CD4-positive, alpha-beta T cell (primary cell): ENCODE results near the gene OTUD5. TPM values are rescaled to one million over a fixed set of nuclear protein-coding genes. Genes with fewer than 3 reads are reported as not detected.
"Not testable (repeated sequence)": the region's sequence is repeated elsewhere in the genome, so short reads cannot be mapped to it uniquely, and the experiment has no call there.

Experiments
- ATAC-seq: fragments of 200-7000 bp; cut with Tn5 transposase; one replicate; pipeline ENCODE4 v1.10.0; 2022; ENCODE audit warnings: mild to moderate bottlenecking; ENCODE audit not compliant: poor library complexity
- CTCF ChIA-PET: fragments of 350-600 bp; sonication (Branson Sonifier 250); formaldehyde crosslinking; loops from one replicate; lab custom pipeline; 2021; ENCODE audit warnings: antibody characterized with exemption, inconsistent platforms; lab: Charles Lee
- POLR2A ChIA-PET: fragments of 350-600 bp; sonication (Branson Sonifier 250); formaldehyde crosslinking; loops from one replicate; lab custom pipeline; 2021; ENCODE audit warnings: antibody characterized with exemption, inconsistent platforms; lab: Charles Lee
- DNase-seq, 14 experiments: peaks; one replicate each; pipeline ENCODE4 v3.0.0-alpha.2; 2013 to 2020; ENCODE audit warnings: mixed read lengths in 2 of 14
- H3K27ac ChIP-seq, 2 donors: one replicate each; pipeline versions ENCODE4 v1.5.1 to v1.7.0; 2013; ENCODE audit warnings: low read length in 2 of 2, low read depth in 1 of 2, mild to moderate bottlenecking in 1 of 2
- H3K27me3 ChIP-seq, 2 experiments: 1 replicate in 1 of 2; 2 replicates in 1 of 2; pipeline versions ENCODE4 v1.6.1 to v1.7.0; 2013; ENCODE audit warnings: low read length in 2 of 2, control low read depth in 1 of 2, mild to moderate bottlenecking in 1 of 2, moderate library complexity in 1 of 2; ENCODE audit not compliant: insufficient read depth in 2 of 2, control insufficient read depth in 1 of 2
- H3K36me3 ChIP-seq: one replicate; pipeline ENCODE4 v1.6.1; 2013; ENCODE audit warnings: low read length, control low read depth; ENCODE audit not compliant: insufficient read depth
- H3K4me1 ChIP-seq: one replicate; pipeline ENCODE4 v1.6.1; 2013; ENCODE audit warnings: low read length, control low read depth; ENCODE audit not compliant: insufficient read depth
- H3K4me3 ChIP-seq: one replicate; pipeline ENCODE4 v1.5.1; 2013; ENCODE audit warnings: mild to moderate bottlenecking, low read length, moderate library complexity
- H3K9me3 ChIP-seq, 2 experiments: 1 replicate in 1 of 2; 2 replicates in 1 of 2; pipeline versions ENCODE4 v1.6.1 to v1.7.0; 2013; ENCODE audit warnings: low read length in 2 of 2, mild to moderate bottlenecking in 2 of 2, control low read depth in 1 of 2, moderate library complexity in 1 of 2; ENCODE audit not compliant: control insufficient read depth in 1 of 2, insufficient read depth in 1 of 2
- H3K27ac Mint-ChIP-seq: one replicate; pipeline ENCODE4 v1.8.0; 2020; ENCODE audit warnings: mixed read lengths
- H3K27me3 Mint-ChIP-seq: one replicate; pipeline ENCODE4 v1.8.0; 2021; ENCODE audit warnings: mixed read lengths
- H3K36me3 Mint-ChIP-seq: one replicate; pipeline ENCODE4 v1.8.0; 2021; ENCODE audit warnings: low read depth, mixed read lengths
- H3K4me1 Mint-ChIP-seq: one replicate; pipeline ENCODE4 v1.8.0; 2021; ENCODE audit warnings: low read depth, mixed read lengths
- H3K4me3 Mint-ChIP-seq: one replicate; pipeline ENCODE4 v1.8.0; 2020; ENCODE audit warnings: mild to moderate bottlenecking, mixed read lengths
- H3K9me3 Mint-ChIP-seq: one replicate; pipeline ENCODE4 v1.8.0; 2020; ENCODE audit warnings: mixed read lengths
- intact Hi-C, 2 experiments: fragments of 100-400 bp; cut with DNase I in 1 of 2; cut with micrococcal nuclease in 1 of 2; formaldehyde crosslinking; loops; one replicate each; pipeline versions ENCODE4 v1.15.1 to v1.9.0; 2023 to 2025; cut with DNase I, micrococcal nuclease
- total RNA-seq, 174 experiments: library from RNA in 2 of 174; stranded (reverse) in 2 of 174; gene quantifications; one replicate each; pipeline ENCODE4 v1.2.3 and lab custom pipeline; 2021 to 2026
- TF ChIP-seq, protein P1 (sequence below): fragments of 200-600 bp; IDR thresholded peaks from one replicate; pipeline ENCODE4 v1.8.0; 2022; ENCODE audit warnings: antibody characterized with exemption, mild to moderate bottlenecking

The OTUD5 gene
- total RNA-seq, 2 experiments from 2014 or later: 81.3 to 92.1 TPM

DNA sequence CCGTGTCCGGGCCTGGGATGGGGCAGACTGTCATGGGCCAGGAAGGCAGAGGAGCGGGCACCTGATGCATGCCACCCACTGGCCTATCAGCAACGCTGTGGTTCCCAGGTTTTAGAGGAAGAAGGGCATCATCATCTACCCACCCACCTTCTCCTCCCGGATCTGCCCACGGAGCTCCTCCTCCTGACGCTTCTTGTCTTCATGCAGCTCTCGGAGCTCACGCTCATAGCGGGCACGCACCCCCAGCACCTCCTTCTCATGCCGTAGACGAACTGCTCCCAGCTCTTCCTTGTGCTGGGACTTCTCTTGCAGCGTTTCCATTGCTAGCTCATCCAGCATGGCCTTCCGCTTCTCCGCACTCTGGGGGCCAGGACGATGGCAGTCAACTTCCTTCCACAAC is 25.7 kb upstream of the OTUD5 start:
- DNase-seq (no peak), ATAC-seq (no peak)
- Histone ChIP-seq H3K4me1 (no peaks in the 10 kb centered on the region), H3K4me3 (no peak overlapping the region), H3K9me3 (no peaks in the 10 kb centered on the region), H3K27me3 (no peaks in the 10 kb centered on the region), H3K27ac (no peak overlapping the region), H3K36me3 (peaks cover 53% of the 10 kb centered on the region)
- no peak overlapping the region for H3K4me3 Mint-ChIP-seq
- TF ChIP-seq, protein P1, sequence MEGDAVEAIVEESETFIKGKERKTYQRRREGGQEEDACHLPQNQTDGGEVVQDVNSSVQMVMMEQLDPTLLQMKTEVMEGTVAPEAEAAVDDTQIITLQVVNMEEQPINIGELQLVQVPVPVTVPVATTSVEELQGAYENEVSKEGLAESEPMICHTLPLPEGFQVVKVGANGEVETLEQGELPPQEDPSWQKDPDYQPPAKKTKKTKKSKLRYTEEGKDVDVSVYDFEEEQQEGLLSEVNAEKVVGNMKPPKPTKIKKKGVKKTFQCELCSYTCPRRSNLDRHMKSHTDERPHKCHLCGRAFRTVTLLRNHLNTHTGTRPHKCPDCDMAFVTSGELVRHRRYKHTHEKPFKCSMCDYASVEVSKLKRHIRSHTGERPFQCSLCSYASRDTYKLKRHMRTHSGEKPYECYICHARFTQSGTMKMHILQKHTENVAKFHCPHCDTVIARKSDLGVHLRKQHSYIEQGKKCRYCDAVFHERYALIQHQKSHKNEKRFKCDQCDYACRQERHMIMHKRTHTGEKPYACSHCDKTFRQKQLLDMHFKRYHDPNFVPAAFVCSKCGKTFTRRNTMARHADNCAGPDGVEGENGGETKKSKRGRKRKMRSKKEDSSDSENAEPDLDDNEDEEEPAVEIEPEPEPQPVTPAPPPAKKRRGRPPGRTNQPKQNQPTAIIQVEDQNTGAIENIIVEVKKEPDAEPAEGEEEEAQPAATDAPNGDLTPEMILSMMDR: no peak
- intact Hi-C loops: no loop called here
- H3K4me1 Mint-ChIP-seq: no peaks in the 10 kb centered on the region
- no peaks in the 10 kb centered on the region for H3K9me3 Mint-ChIP-seq
- H3K27ac Mint-ChIP-seq: no peak overlapping the region
- ChIA-PET CTCF (no interaction called here), POLR2A (no interaction called here)
- H3K27me3 Mint-ChIP-seq: no peaks in the 10 kb centered on the region
- H3K36me3 Mint-ChIP-seq: peaks cover 62% of the 10 kb centered on the region

DNA sequence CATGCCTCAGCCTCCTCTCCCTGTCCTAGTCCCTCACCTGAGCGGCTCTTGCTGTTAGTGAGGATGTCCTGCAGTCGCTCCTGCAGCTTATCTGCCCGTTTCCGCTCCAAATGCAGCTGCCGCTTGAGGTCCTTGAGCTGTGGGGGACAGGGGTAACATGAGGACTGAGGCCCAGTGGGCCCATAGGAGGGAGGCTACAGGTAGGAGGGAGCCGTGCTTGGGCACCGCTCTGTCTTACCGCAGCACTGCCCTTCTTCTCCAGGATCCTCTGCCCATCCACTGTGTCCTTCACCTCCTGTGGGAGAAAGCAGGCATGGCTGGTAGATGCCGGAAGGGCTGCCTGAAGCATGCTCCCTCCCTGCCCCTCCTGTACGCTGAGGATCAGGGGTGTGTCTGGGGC is 23.8 kb upstream of the OTUD5 start:
- Mint-ChIP-seq H3K27me3 (no peaks in the 10 kb centered on the region), H3K36me3 (peaks cover 73% of the 10 kb centered on the region), H3K27ac (no peak overlapping the region), H3K9me3 (no peaks in the 10 kb centered on the region), H3K4me1 (no peaks in the 10 kb centered on the region), H3K4me3 (no peak overlapping the region)
- H3K4me1 ChIP-seq: no peaks in the 10 kb centered on the region
- H3K36me3 ChIP-seq: peaks cover 54% of the 10 kb centered on the region
- ChIA-PET POLR2A (no interaction called here), CTCF (no interaction called here)
- H3K27ac ChIP-seq: no peak overlapping the region
- no peaks in the 10 kb centered on the region for H3K9me3 ChIP-seq
- intact Hi-C loops: no loop called here
- no peaks in the 10 kb centered on the region for H3K27me3 ChIP-seq
- TF ChIP-seq, protein P1: no peak
- ATAC-seq (no peak), DNase-seq (no peak)
- H3K4me3 ChIP-seq: no peak overlapping the region

DNA sequence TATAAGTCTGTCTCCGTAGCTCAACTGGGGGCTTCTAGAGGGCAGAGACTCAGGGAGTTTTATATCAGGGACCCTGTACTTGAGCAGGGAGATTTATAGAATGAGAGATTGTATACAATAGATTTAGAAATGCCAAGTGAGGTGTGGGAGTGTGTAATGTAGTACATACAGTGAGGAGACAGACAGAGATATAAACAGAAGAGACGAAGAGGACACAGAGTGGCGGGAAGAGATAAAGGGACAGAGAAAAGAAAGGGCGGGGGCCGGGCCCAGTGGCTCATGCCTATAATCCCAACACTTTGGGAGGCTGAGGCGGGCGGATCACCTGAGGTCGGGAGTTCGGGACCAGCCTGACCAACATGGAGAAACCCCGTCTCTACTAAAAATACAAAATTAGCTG is 22.9 kb upstream of the OTUD5 start:
- H3K27me3 ChIP-seq, DNase-seq, H3K4me3 ChIP-seq, H3K4me1 ChIP-seq, CTCF ChIA-PET, POLR2A ChIA-PET, H3K4me3 Mint-ChIP-seq, H3K4me1 Mint-ChIP-seq, intact Hi-C loops, H3K27ac ChIP-seq, ATAC-seq, H3K27ac Mint-ChIP-seq, H3K9me3 Mint-ChIP-seq, H3K27me3 Mint-ChIP-seq, H3K9me3 ChIP-seq: not testable (repeated sequence)
- peaks cover 57% of the 10 kb centered on the region for H3K36me3 ChIP-seq
- peaks cover 73% of the 10 kb centered on the region for H3K36me3 Mint-ChIP-seq

DNA sequence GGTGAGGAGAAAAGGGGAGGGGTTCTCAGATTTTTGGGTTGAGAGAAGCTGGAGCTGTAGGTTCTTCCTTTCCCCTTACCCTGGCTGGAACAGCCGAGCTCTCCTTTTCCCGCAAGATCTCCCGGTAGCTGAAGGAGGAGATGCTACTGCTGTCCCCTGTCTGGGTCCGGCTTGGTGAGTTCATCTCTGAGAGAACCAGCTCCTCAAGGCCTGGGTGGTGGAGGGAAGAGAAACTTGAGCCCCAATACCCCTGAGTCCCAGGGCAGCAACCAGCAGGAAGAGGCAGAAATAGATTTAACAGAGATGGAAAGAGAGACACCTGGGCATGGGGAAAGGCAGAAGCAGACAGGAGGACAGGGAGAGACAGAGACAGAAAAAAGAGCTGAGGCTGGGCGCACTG is 20.8 kb upstream of the OTUD5 start:
- H3K4me1 Mint-ChIP-seq: peaks cover 3% of the 10 kb centered on the region

More for the DNA sequence above, 20.8 kb upstream of the OTUD5 start:
- intact Hi-C loops: no loop called here
- no peak overlapping the region for H3K27ac Mint-ChIP-seq
- ChIA-PET CTCF (no interaction called here), POLR2A (no interaction called here)
- no peak overlapping the region for H3K4me3 Mint-ChIP-seq
- peaks cover 72% of the 10 kb centered on the region for H3K36me3 Mint-ChIP-seq
- no peaks in the 10 kb centered on the region for H3K27me3 ChIP-seq
- H3K36me3 ChIP-seq: peaks cover 44% of the 10 kb centered on the region
- H3K4me3 ChIP-seq: no peak overlapping the region
- H3K27ac ChIP-seq: no peak overlapping the region
- H3K9me3 ChIP-seq: no peaks in the 10 kb centered on the region
- no peaks in the 10 kb centered on the region for H3K4me1 ChIP-seq
- H3K27me3 Mint-ChIP-seq: no peaks in the 10 kb centered on the region
- no peak for DNase-seq
- TF ChIP-seq, protein P1: no peak
- ATAC-seq: no peak
- H3K9me3 Mint-ChIP-seq: no peaks in the 10 kb centered on the region
